Embryonic facial prominence (tissue), 1 donor: ENCODE measurements around the gene RASA1.
"Not testable (repeated sequence)": the region's sequence is repeated elsewhere in the genome, so short reads cannot be mapped to it uniquely, and the experiment has no call there.

Source experiments
- DNase-seq: peaks from one replicate; pipeline ENCODE4 v3.0.0-alpha.2; 2016; ENCODE audit errors: extremely low spot score

Gene RASA1

GRCh38 chr5:87267574-87268125 is at the start of gene RASA1:
Gene RASA1 (plus strand): TSS chr5:87267883. CDS start chr5:87268452, 569 bp downstream.
- DNase-seq: peak; percentile 89

DNA sequence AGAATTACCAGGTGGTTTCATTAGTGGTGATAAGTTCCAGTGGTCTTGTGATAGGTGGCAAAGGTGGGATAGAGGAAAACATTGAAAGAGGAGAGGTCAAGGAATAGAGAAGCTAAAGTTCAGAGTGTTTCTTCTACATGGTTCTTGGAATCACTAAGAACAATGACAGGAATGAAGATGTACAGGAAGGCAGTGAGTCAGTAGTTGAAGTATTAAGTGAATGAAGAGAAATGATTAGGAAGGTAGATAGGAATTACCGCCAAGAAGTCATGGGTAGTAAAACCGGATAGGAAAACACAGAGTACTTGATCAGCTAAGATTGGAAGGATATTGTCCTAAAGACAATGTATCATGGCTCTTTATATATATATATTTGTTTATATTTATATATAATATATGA is 37.9 kb upstream of the RASA1 start:
- DNase-seq: no peak

- no peak for DNase-seq
These were observed 36.5 kb upstream of the RASA1 start for GRCh38 chr5:87231037-87231808.

DNA sequence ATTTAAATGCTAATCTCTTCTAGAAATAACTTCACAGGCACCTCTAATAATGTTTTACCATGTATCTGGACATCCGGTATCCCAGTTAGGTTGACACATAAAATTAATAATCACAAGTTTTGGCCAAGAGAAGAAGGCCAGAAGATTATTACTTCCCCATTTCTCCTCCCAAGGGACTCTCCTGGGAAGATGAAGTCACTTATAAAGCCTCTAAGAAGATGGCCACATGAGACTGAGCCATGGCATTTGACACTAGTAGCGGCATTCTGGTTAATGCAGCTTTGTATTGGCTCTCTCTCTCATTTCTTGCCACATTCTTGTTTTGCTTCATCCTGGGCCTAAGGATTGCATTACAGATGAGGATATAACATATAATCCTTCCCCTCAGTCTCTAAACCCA is 34.5 kb upstream of the RASA1 start:
- no peak for DNase-seq

GRCh38 chr5:87241555-87241954 is 26.1 kb upstream of the RASA1 start:
- DNase-seq: no peak

DNA sequence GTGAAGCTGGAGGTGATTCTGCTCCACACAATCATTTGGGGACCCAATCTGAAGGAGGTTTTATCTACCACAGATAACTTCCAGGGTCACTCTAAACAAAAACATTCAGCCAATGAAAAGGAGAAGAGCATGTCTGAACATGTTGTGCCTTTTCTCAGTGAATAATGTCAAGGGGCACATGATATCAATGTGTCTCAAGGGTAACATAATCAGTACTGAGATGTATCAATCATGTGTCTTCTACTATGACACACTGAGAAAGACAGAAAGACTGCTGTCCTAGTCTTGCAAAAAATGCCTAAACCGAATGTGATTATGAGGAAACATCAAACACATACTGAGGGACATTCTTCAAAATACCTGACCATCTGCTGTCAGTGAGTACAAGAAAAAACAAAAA is 25.4 kb upstream of the RASA1 start:
- DNase-seq: no peak

DNA sequence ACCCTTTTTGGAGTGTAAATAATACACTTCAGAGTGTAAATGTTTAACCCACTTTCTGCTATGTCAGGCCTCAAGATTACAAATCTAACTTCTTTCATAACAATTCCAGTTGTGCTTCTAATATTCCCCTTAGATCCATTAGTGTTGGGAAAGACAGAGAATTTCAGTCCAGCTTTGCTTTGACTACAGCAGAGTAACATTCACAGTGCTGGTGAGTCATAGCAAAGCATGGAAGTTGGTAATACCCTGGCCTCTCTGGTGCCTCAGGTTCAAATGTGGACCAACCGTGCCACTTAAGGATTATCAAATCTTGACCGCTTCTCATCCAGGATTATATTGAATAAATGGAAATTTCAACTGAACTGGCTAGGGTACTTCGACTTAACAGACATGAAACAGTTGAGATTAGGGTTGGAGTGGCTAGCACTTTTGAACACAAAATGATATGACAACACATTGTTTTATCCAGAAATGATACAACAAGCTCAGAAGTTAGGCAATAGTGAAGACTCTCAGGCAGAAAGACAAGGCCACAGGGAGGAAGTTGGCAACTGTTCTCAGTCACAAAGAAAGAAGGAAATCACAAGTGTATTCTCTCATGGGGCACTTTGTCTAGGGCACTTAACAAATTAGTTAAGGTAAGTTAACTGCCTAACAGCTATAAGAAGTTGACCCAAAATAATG is 24.4 kb upstream of the RASA1 start:
- no peak for DNase-seq

DNA sequence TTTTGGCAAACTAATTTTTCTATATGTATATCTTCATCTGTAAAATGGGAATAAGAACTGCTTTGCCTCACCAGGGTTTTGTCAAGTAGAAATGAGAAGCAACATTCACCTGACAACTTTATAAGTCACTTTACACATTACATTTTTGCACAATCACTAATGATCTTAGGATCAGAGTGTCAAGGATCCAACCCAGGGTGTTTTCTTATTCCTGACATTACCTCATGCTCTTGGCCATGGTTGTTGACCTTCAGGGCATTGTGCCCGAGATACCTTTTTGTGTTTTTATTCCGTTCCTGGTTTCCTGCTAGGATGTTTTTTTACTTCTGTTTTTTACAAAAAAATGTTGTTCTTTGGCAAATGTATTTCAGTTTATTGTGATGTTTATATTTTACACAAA is 22.2 kb upstream of the RASA1 start:
- DNase-seq: no peak

GRCh38 chr5:87246061-87246460 is 21.6 kb upstream of the RASA1 start:
- no peak for DNase-seq

DNA sequence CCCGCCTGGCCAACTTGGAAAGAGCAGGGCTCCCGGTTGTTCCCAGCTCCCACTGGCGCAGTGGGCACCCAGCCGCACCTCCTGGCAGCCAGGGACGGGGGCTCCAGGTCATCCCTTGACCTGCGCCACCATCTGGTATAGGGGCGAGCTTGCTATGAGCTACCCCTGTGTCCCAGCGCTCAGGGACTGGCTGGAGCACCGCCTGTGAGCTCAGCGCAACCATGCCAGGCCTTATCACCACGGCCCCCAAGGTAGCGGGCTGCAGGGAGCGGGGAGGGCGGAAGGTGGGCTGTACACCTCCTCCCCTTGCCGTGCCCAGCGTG is 15.4 kb upstream of the RASA1 start:
- no peak for DNase-seq

DNA sequence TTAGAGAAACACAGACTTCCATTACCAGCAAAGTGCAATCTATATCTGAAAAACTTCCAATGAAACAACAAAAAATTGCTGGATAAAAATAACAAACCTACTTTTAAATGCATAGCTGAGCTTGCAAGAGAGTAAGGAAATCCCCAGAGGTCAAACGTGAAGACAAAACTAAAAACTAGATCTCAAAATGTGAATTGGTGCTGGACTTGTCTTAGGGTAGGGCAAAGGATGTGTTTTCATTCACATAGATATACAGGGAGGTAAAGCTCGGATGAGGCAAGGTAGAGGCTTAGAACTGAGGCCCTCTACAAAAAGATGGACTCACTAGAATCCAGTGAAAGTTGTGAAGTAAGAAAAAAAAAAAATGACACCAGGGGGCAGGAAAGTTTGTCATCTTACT is 13.6 kb upstream of the RASA1 start:
- no peak for DNase-seq

DNA sequence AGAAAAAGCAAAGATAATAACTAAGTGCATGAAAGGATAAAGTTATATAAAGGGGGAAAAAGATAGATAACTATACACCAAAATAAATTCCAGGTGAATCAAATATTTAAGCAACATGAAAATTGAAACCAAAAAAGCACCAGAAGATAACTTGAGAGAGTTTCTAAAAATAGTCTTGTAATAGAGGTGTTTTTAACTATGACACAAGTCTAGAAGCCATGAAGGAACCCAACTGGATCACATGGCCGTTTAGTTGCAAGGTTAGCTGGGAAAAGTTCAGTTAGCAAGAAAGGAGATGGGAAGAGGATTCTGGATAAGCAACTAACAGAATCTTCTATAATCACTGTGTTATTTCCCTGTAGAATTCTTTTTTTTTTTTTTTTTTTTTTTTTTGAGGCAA is 9.2 kb upstream of the RASA1 start:
- no peak for DNase-seq

GRCh38 chr5:87260604-87261192 is 7.0 kb upstream of the RASA1 start:
- no peak for DNase-seq

DNA sequence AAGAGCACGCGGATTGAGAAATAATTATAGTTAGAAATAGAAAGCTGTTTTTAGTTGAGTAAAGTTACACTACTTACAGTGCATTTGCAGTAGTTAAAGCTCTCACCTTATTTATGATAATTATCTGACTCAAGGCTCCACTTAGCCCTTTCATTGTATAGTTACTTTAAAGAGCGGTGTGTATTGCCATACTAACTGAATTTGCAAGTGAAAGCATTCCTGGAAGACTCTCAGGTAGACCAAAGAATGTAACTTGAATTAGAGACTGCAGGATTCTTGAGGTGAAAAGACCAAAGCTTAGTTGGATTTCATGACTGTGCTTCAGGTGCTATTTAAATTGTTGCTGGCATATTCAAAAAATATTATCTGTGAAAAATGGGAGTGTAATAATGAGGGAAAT is 4.2 kb upstream of the RASA1 start:
- no peak for DNase-seq

DNA sequence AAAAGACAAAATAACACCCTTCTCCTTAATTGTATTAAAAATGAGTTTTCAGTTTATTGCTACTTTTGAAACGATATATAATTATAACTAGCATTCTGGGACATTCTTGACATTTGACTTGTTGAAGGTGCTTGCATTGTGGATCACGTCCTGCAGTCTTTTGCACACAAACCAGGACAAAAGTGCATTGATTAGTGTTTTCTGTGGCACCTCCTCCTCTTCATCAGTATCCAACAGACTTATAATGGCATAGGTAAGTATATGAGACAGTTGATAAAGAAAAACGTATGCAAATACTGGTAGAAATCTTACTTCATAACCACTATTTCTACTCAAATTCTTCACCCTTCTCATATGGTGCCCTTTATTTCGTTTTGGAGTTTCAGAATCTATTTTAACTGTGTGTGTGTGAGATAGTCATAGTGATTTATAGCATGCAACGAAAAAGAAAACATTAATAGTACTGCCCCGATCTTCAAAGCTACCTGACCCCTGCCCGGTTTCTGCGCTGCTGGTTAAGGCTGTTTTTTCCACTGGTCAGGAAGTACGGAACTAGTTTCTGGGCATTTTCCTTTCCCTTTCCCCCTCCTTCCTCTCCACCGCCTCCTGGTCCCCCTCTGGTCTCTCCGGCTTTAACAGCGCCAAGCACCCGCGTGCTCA is 639 bp upstream of the RASA1 start:
- DNase-seq: no peak

GRCh38 chr5:87268126-87268969 is 665 bp downstream of the RASA1 start:
- peak; percentile 14 for DNase-seq

- DNase-seq: no peak
These were observed 1.3 kb downstream of the RASA1 start for GRCh38 chr5:87268970-87269377.

DNA sequence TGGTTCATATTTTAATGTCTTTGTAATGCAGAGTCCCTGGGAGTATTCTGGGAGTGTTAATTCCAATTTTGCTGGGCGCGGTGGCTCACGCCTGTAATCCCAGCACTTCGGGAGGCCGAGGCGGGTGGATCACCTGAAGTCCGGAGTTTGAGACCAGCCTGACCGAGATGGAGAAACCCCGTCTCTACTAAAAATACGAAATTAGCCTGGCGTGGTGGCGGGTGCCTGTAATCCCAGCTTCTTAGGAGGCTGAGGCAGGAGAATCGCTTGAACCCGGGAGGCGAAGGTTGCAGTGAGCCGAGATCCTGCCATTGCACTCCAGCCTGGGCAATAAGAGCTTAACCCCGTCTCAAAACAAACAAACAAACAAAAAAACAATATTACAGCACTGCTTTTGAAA is 3.2 kb downstream of the RASA1 start:
- DNase-seq: not testable (repeated sequence)

DNA sequence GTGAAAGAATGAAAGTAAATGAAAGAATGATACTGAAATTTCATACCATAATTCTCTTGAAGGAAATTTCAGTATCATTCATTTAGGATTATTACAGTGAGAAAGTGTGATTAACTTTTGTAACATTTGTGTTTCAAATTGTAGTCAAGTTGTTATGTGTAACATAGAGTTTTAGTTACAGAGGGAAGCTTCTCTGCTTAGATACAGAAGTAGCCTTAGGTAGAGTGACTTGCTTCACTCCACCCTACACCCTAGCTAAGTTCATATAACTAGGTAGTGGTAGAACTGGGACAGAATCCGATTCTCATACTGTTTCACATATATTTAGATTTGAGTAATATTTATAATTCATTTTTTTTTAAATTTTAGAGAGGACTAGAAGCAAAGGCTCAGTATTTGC is 9.0 kb downstream of the RASA1 start:
- no peak for DNase-seq

GRCh38 chr5:87277279-87277835 is 9.7 kb downstream of the RASA1 start:
- no peak for DNase-seq

DNA sequence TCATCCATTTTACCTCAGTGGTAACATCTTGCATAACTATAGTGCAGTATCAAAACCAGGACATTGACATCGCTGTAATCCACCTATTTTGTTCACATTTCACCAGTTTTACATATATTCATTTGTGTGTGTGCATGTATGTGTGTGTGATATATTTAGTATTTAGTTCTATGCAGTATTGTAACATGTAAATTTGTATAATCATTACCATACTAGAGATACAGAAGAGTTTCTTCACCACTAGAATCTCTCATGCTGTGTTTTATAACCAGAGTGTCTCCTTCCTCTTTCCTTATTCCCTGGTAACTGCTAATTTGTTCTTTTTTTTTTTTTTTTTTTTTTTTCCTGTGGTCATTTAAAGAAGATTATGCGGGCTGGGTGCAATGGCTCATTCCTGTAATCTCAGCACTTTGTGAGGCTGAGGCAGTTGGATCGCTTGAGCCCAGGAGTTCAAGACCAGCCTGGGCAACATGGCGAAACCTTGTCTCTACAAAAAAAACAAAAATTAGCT is 11.0 kb downstream of the RASA1 start:
- DNase-seq: no peak
